Activated B cell treated with CpG ODN at 0.5 μM for 24 hours (primary cell): ENCODE measurements around the gene PHACTR3. TPM values are rescaled to one million over a fixed set of nuclear protein-coding genes. Genes with fewer than 3 reads are reported as not detected.

Source experiments
- ATAC-seq: fragments of 200-7000 bp; cut with Tn5 transposase; one replicate; pipeline ENCODE4 v1.10.0; 2021; ENCODE audit warnings: low read depth, mild to moderate bottlenecking, moderate library complexity
- CTCF ChIA-PET: fragments of 350-600 bp; sonication (Branson Sonifier 250); formaldehyde crosslinking; loops from one replicate; lab custom pipeline; 2021; ENCODE audit warnings: antibody characterized with exemption; lab: Charles Lee
- POLR2A ChIA-PET: fragments of 350-600 bp; sonication (Branson Sonifier 250); formaldehyde crosslinking; loops from one replicate; lab custom pipeline; 2021; ENCODE audit warnings: antibody characterized with exemption; lab: Charles Lee
- DNase-seq: peaks from one replicate; pipeline ENCODE4 v3.0.0; 2022
- H3K27ac Mint-ChIP-seq: one replicate; pipeline ENCODE4 v1.8.0; 2020; ENCODE audit warnings: mixed read lengths
- H3K27me3 Mint-ChIP-seq: one replicate; pipeline ENCODE4 v1.8.0; 2021; ENCODE audit warnings: mixed read lengths
- H3K36me3 Mint-ChIP-seq: one replicate; pipeline ENCODE4 v1.8.0; 2021; ENCODE audit warnings: low read depth, mixed read lengths
- H3K4me1 Mint-ChIP-seq: one replicate; pipeline ENCODE4 v1.8.0; 2021; ENCODE audit warnings: mixed read lengths
- H3K4me3 Mint-ChIP-seq: one replicate; pipeline ENCODE4 v1.8.0; 2020; ENCODE audit warnings: mild to moderate bottlenecking, mixed read lengths
- H3K9me3 Mint-ChIP-seq: one replicate; pipeline ENCODE4 v1.8.0; 2020; ENCODE audit warnings: mixed read lengths
- CTCF ChIP-seq: fragments of 200-600 bp; IDR thresholded peaks from one replicate; pipeline ENCODE4 v1.8.0; 2022; ENCODE audit warnings: antibody characterized with exemption, mild to moderate bottlenecking
- intact Hi-C: fragments of 100-400 bp; cut with micrococcal nuclease; formaldehyde crosslinking; loops from one replicate; pipeline ENCODE4 v1.15.1; 2024
- total RNA-seq: library from RNA; stranded (reverse); gene quantifications from 2 replicates; pipeline ENCODE4 v1.2.3, GENCODE V29; 2022

Gene PHACTR3
- total RNA-seq, 1 donor from 2014 or later, result not detected

- peaks cover 15% of the 10 kb centered on the region for H3K4me1 Mint-ChIP-seq
- POLR2A ChIA-PET, result no interaction called here
Observed at GRCh38 chr20:59748619-59749191, 144.4 kb downstream of the PHACTR3 start.

GRCh38 chr20:59749301-59749700 is 145.0 kb downstream of the PHACTR3 start:
- peaks cover 15% of the 10 kb centered on the region for H3K4me1 Mint-ChIP-seq
- ATAC-seq (no peak), DNase-seq (no peak)
- ChIA-PET POLR2A (no interaction called here), CTCF (no interaction called here)
- no peak overlapping the region for H3K27ac Mint-ChIP-seq
- no peak overlapping the region for H3K4me3 Mint-ChIP-seq
- intact Hi-C loops, result no loop called here
- peaks cover 14% of the 10 kb centered on the region for H3K27me3 Mint-ChIP-seq
- no peaks in the 10 kb centered on the region for H3K36me3 Mint-ChIP-seq
- no peaks in the 10 kb centered on the region for H3K9me3 Mint-ChIP-seq
- TF ChIP-seq CTCF, result no peak

More at GRCh38 chr20:59748619-59749191, 144.4 kb downstream of the PHACTR3 start:
- no peak overlapping the region for H3K4me3 Mint-ChIP-seq
- intact Hi-C loops, result no loop called here
- H3K27me3 Mint-ChIP-seq, result peaks cover 14% of the 10 kb centered on the region
- H3K36me3 Mint-ChIP-seq, result no peaks in the 10 kb centered on the region
- H3K27ac Mint-ChIP-seq, result no peak overlapping the region
- H3K9me3 Mint-ChIP-seq, result no peaks in the 10 kb centered on the region
- no peak for DNase-seq
- no peak for ATAC-seq
- TF ChIP-seq CTCF, result no peak
- CTCF ChIA-PET, result no interaction called here

- POLR2A ChIA-PET, result no interaction called here
- ATAC-seq, result no peak
- intact Hi-C loops, result no loop called here
- H3K4me3 Mint-ChIP-seq, result no peak overlapping the region
- H3K27ac Mint-ChIP-seq, result no peak overlapping the region
- no peak for DNase-seq
- no peaks in the 10 kb centered on the region for H3K36me3 Mint-ChIP-seq
- H3K4me1 Mint-ChIP-seq, result peaks cover 15% of the 10 kb centered on the region
- no peak for TF ChIP-seq CTCF
- CTCF ChIA-PET, result no interaction called here
- no peaks in the 10 kb centered on the region for H3K9me3 Mint-ChIP-seq
- H3K27me3 Mint-ChIP-seq, result peaks cover 17% of the 10 kb centered on the region
Observed at GRCh38 chr20:59750209-59750840, 146.0 kb downstream of the PHACTR3 start.

GRCh38 chr20:59751075-59751711 is 146.9 kb downstream of the PHACTR3 start:
- H3K36me3 Mint-ChIP-seq, result no peaks in the 10 kb centered on the region
- no peak for TF ChIP-seq CTCF
- ChIA-PET CTCF (no interaction called here), POLR2A (no interaction called here)
- no peaks in the 10 kb centered on the region for H3K9me3 Mint-ChIP-seq
- no peak overlapping the region for H3K27ac Mint-ChIP-seq
- H3K4me1 Mint-ChIP-seq, result peaks cover 15% of the 10 kb centered on the region
- no peak overlapping the region for H3K4me3 Mint-ChIP-seq
- DNase-seq (no peak), ATAC-seq (no peak)
- intact Hi-C loops, result no loop called here
- peaks cover 17% of the 10 kb centered on the region for H3K27me3 Mint-ChIP-seq

- no peaks in the 10 kb centered on the region for H3K36me3 Mint-ChIP-seq
- CTCF ChIA-PET, result no interaction called here
- peak overlapping the region; percentile 33 for H3K4me3 Mint-ChIP-seq
- H3K9me3 Mint-ChIP-seq, result no peaks in the 10 kb centered on the region
- TF ChIP-seq CTCF, result no peak
- DNase-seq (no peak), ATAC-seq (no peak)
- peaks cover 15% of the 10 kb centered on the region for H3K4me1 Mint-ChIP-seq
- no peak overlapping the region for H3K27ac Mint-ChIP-seq
- peaks cover 19% of the 10 kb centered on the region for H3K27me3 Mint-ChIP-seq
- intact Hi-C loops, result no loop called here
- POLR2A ChIA-PET, result no interaction called here
Observed at GRCh38 chr20:59752101-59752586, 147.8 kb downstream of the PHACTR3 start.
